ENCODE data around the gene BCHE.

BCHE gene

GRCh38 chr3:165837058-165837525 is at the start of gene BCHE:
TSS of gene BCHE (minus strand) at chr3:165837423. CDS start at chr3:165831033, 6,390 bp downstream.
- no peak for DNase-seq

GRCh38 chr3:165885558-165886270 is 48.5 kb upstream of the BCHE start:
- no peak for DNase-seq

- DNase-seq, result no peak
These were observed 47.3 kb upstream of the BCHE start for GRCh38 chr3:165884518-165884917.

GRCh38 chr3:165883863-165884478 is 46.7 kb upstream of the BCHE start:
- DNase-seq, result no peak

GRCh38 chr3:165883117-165883516 is 45.9 kb upstream of the BCHE start:
- DNase-seq, result no peak

- no peak for DNase-seq
These were observed 38.4 kb upstream of the BCHE start for GRCh38 chr3:165875644-165876043.

- DNase-seq, result no peak
These were observed 37.7 kb upstream of the BCHE start for GRCh38 chr3:165874663-165875489.

- no peak for DNase-seq
These were observed 30.9 kb upstream of the BCHE start for GRCh38 chr3:165868088-165868487.

GRCh38 chr3:165859061-165859460 is 21.8 kb upstream of the BCHE start:
- DNase-seq, result no peak

- DNase-seq, result no peak
These were observed 18.4 kb upstream of the BCHE start for GRCh38 chr3:165855581-165855980.

- no peak for DNase-seq
These were observed 17.5 kb upstream of the BCHE start for GRCh38 chr3:165854696-165855095.

- no peak for DNase-seq
These were observed 15.5 kb upstream of the BCHE start for GRCh38 chr3:165852711-165853110.

- no peak for DNase-seq
These were observed 15.0 kb upstream of the BCHE start for GRCh38 chr3:165852191-165852590.

GRCh38 chr3:165846056-165846455 is 8.8 kb upstream of the BCHE start:
- DNase-seq, result no peak

- no peak for DNase-seq
These were observed 2.3 kb upstream of the BCHE start for GRCh38 chr3:165839296-165840076.

GRCh38 chr3:165837801-165838200 is 578 bp upstream of the BCHE start:
- DNase-seq, result no peak

- no peak for DNase-seq
These were observed 1.8 kb downstream of the BCHE start for GRCh38 chr3:165835431-165835830.

GRCh38 chr3:165830746-165831145 is 6.5 kb downstream of the BCHE start:
- no peak for DNase-seq

GRCh38 chr3:165827883-165828282 is 9.3 kb downstream of the BCHE start:
- DNase-seq, result no peak

- no peak for DNase-seq
These were observed 10.0 kb downstream of the BCHE start for GRCh38 chr3:165827233-165827632.

GRCh38 chr3:165820671-165821123 is 16.5 kb downstream of the BCHE start:
- no peak for DNase-seq

- no peak for DNase-seq
These were observed 20.0 kb downstream of the BCHE start for GRCh38 chr3:165817160-165817709.
